HG02588 (cell line): ENCODE measurements around the gene LSM14B.
A peak's percentile ranks its signal among the peaks of the same experiment; 100 is the strongest.
"Not testable (repeated sequence)": the region's sequence is repeated elsewhere in the genome, so short reads cannot be mapped to it uniquely, and the experiment has no call there.

Experiments
- ATAC-seq: cut with Tn5 transposase; IDR thresholded peaks from one replicate; pipeline ENCODE4 v1.9.1; 2021; ENCODE audit warnings: mild to moderate bottlenecking, moderate library complexity; ENCODE audit not compliant: unreplicated experiment

The LSM14B gene

DNA sequence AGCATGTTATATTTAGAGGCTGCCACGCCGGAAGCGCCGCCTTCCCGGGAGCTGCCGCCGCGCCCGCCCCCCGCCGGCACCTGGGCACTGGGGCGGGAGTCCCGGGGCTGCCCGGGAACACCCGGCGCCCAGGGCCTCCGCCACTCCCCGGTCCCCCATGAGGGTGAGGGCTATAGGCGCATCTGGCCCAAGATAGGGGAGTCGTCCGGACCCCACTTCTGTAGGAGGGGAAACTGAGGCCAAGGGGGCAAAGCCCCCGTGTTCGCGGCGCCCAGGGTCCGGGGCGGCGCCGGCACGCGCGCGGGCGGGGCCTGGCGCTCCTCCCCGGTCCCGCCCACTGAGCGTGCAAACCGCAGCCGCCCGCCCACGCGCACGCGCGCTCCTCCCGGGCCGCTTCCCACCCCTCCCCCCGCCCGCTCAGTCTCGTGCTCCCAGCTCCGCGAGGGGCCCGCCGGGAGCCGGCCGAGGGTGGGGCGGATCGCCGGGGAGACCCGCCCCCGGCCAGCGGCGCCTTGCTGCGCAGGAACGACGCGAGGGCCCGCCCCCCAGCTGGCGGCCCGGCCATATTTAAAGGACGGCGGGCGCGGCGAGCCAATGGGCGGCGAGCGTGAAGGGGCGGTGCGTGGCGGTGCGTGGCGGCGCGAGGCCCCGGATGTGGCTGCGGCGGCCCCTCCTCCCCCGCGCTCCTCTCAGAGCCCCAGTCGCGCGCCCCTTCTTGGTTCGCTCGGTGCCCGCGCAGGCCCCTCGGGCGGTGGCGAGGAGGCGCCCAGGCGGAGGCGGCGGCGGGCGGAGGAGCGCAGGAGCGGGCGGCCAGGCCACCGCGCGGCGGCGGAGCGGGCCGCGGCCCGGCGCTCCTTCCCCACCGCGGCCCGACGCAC is at the start of gene LSM14B:
Gene LSM14B, plus strand, starts transcription at position 700 of the 878 bp plus-strand sequence. CDS start 192 bp downstream, outside the sequence.
- peak; percentile 74 for ATAC-seq

DNA sequence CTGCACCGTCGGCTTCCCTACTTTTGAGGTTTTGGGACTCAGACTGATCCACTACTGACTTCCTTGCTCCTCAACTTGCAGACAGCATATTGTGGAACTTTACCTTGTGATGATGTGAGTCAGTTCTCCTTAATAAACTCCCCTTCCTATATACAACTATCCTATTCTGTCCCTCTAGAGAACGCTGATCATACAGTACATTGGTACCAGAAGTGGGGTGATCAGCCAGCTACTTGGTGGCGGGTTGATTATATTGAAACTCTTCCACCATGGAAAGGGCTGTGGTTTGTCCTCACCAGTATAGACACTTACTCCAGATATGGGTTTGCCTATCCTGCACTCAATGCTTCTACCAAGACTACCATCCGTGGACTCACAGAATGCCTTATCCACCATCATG is 49.0 kb upstream of the LSM14B start:
- no peak for ATAC-seq

DNA sequence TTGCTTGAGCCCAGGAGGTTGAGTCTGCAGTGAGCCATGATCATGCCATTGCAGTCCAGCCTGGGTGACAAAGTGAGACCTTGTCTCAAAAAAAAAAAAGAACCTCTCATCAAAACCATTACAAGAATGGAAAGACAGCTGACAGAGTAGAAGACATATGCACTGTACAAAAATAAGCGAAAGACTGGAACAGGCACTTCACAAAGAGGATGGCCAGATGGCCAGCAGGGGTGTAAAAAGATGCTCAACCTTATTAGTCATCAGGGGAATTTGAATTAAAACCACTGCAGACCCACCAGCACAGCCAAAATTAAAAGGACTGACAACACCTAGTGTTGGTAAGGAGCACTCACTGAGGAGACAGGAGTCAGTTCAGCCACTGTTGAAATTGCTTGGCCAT is 43.1 kb upstream of the LSM14B start:
- ATAC-seq, result no peak

DNA sequence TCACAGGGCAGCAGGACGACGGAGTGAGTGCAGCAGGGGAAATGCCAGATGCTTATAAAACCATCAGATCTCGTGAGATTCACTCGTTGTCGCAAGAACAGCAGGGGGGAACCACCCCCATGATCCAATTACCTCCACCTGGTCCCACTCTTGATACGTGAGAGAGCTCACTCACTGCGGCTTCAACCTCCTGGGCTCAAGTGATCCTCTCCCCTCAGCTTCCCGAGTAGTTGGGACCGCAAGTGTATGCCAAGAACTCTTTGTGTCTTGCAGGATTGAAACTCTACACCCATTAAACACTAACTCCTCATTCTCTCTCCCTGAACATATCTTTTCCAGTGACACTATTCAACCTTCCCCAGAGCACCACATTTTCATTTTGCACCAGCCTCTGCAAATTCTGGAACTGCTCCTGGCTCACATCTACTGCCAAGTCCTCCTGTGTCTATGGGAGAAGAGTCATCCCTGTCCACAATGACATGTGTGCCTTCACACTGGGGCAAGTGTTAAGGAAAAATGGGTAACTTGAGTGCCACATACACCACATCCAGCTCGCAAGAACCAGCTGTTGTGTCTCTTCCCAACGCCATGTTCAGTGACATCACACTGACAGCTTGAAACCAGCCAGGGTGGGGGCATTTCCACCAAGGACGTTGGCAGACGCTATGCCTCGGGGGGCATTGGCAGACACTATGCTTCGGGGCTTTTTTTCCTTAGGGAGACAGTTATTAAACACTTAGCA is 41.9 kb upstream of the LSM14B start:
- ATAC-seq, result no peak

DNA sequence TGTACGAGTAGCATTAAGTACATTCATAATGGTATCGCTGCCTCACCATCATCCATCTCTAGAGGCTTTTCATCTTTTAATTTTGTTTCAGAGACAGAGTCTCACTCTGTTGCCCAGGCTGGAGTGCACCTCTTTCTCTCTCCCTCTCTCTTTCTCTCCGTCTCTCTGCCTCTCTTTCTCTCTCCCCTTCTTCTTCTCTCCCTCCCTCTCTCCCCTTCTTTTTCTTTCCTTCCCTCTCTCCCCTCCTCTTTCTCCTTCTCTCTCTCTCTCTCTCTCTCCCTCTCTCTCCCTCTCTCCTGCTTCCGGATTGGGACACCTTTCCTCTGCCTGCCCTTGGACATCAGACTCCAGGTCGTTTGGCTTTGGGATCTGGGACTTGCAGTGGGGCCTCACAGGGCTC is 39.0 kb upstream of the LSM14B start:
- ATAC-seq, result no peak

DNA sequence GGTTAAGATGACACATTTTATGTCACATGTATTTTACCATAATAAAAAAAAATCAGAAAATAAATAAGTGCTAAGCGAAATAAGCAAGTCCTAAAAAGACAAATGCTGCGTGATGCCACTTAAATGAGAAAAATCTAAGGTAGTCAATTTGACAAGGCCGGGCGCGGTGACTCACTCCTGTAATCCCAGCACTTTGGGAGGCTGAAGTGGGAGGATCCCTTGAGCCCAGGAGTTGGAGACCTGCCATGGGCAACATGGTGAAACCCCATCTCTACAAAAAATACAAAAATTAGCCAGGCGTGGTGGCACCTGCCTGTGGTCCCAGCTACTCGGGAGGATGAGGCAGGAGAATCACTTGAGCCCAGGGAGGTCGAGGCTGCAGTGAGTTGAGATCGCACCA is 38.1 kb upstream of the LSM14B start:
- ATAC-seq, result not testable (repeated sequence)

DNA sequence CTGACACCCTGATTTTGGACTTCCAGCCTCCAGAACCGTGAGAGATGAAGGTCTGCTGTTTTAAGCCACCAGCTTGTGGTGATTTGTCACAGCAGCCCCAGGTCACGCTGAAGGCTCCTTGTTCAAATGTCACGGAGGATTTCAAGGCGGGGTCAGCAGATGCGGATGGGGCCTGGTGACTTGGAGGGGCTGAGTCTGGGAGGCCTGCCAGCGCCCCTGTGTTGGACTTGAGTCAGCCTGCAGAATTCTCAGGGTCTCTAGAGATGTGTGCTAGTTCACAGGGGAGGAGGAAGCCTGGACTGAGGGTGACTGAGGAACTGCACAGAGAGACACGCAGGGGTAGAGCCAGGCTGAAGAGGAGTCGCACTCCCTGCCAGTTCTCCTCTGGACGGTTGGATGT is 37.1 kb upstream of the LSM14B start:
- no peak for ATAC-seq

DNA sequence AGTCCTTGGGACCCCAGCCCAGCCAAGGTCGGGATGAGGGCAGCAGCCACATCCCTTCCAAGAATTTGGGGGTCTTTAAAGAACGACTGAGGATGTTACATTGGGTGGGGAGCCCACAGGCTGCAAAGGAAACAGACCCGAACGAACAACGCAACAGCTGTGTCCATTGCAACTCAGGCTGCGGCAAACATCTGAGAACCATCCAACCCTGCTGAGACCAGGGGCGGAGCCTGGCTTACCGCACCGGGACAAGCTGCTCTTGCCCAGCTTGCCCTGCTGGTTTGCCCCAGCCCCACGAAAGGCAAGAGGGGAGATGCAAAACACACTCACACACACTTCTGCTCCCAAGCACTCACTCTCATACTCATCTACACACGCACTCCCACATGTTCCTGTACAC is 35.0 kb upstream of the LSM14B start:
- ATAC-seq, result no peak

DNA sequence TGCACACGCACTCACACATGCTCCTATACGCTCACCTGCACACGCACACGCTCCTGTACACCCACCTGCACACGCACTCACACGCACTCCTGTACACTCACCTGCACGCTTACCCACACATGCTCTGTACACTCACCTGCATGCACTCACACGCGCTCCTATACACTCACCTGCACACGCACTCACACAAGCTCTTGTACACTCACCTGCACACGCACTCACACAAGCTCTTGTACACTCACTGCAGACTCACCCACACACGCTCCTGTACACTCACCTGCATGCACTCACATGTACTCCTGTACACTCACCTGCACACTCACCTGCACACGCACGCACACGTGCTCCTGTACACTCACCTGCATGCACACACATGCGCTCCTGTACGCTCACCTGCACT is 34.6 kb upstream of the LSM14B start:
- no peak for ATAC-seq

DNA sequence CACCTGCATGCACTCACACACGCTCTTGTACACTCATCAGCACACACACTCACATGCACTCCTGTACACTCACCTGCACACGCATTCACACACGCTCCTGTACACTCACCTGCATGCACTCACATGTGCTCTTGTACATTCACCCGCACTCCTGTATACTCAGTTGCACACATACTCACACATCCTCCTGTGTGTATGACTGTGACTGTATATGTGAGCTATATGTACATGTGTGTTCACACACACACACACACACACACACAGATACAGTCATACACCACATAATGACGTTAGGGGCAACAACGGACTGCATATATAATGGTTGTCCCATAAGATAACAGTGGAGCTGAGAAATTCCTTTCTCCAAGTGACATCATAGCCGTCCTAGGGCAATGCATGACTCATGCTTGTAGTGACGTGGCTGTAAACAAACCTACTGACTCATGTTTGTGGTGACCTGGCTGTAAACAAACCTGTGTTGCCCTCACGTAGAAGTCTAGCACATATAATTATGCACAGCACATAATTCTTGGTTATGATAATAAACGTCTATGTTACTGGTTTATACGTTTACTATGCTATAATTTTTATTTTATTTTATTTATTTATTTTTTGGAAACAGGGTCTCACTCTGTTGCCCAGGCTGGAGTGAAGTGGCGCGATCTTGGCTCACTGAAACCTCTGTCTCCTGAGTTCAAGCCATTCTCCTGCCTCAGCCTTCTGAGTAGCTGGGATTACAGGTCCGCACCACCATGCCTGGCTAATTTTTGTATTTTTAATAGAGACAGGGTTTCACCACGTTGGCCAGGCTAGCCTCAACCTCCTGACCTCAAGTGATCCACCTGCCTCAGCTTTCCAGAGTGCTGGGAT is 33.8 kb upstream of the LSM14B start:
- no peak for ATAC-seq

DNA sequence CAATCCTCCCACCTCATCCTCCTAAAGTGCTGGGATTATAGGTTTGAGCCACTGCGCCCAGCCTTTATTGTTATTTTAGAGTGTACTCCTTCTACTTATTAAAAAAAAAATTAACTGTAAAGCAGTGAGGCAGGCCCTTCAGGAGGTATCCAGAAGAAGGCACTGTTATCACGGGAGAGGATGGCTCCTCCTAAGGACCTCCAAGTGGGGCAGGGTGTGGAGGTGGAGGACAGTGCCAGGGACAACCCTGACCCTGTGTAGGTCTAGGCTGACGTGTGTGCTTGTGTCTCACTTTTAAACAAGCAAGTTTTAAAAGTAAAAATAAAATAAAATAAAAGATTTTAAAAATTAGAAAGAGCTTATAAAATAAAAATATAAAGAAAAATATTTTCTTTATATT is 32.9 kb upstream of the LSM14B start:
- no peak for ATAC-seq

DNA sequence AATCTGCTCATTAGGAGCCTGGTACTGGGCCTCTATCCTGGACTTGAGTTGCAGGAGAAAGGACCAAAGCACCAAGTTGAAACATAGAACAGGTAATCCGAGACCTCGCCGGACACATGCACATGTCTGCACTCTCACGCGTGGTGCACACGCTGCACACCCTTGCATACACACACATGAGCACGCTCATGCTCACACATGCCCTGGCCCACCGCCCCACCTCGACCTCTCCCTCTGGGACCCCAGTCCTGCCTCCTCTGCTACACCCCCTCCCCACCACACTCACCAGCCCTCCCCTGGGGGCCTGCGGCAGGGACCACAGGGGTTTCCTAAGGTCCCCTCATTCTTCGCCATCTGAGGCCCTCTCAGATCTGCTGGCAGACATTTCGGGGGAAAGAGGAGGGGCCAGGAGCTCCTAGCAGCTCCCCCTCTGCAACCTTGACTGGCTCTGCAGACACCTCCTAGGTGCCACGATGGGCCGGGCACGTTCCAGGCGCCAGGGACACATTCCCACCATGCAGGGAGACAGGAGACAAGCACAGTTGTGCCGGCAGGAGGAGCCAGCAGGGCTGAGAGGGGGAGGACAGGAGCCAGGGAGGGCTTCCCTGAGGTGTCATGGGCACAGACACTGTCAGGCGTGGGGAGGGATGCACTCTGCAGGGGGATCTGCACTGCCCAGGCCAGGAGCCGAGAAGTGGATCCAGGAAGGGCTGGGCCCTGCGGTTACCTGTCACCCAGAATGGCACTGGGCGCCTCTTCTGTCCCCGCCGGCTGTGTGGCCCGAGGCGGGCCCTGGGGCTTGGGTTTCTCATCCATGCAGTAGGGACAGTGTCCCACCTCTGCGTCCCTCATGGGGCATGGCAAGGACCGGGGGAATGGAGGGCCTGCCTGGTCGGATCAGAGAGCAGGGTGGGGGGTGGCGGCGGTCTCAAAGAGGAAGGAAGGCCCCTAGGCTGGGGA is 25.6 kb upstream of the LSM14B start:
- no peak for ATAC-seq

DNA sequence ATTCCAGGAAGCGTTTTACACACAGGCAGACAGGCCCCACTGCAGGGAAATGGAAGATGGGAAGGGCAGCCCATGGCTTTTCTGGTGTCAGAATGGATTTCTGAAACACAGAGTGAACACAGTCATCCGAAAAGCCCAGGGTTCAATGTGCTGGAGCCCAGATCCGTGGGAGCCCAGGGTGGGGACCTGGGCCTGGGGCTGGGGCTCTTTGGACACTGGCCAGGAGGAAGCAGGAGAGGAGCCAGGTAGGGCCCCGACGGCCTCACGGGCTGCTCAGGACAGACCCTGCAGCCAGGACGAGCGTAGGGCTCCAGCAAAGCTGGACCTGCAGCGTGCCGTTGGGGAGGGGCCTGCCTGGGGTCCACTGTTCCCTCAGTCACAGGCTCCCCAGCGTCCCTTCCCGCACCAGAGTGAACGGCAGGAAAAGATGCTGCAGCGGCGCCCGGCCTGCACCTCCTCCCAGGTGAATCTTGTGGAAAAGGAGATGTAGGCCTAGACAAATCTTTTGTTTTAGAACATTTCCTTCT is 24.3 kb upstream of the LSM14B start:
- no peak for ATAC-seq

DNA sequence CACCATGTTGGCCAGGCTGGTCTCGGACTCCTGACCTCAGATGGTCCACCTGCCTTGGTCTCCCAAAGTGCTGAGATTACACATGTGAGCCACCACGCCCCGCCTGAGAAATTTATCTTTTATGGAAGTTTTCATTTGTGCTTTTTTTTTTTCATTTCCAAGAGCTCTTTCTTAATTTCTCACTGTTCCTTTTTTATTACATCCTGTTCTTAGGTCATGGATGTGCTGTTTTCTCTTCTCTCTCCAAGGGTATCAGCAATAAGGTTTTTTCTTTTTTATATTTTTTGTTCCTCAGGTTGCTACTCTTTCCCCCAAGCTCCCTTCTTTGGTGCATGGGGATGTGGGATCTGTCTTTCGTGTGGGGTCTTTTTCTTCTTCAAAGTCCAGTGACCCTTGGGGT is 21.2 kb upstream of the LSM14B start:
- no peak for ATAC-seq

DNA sequence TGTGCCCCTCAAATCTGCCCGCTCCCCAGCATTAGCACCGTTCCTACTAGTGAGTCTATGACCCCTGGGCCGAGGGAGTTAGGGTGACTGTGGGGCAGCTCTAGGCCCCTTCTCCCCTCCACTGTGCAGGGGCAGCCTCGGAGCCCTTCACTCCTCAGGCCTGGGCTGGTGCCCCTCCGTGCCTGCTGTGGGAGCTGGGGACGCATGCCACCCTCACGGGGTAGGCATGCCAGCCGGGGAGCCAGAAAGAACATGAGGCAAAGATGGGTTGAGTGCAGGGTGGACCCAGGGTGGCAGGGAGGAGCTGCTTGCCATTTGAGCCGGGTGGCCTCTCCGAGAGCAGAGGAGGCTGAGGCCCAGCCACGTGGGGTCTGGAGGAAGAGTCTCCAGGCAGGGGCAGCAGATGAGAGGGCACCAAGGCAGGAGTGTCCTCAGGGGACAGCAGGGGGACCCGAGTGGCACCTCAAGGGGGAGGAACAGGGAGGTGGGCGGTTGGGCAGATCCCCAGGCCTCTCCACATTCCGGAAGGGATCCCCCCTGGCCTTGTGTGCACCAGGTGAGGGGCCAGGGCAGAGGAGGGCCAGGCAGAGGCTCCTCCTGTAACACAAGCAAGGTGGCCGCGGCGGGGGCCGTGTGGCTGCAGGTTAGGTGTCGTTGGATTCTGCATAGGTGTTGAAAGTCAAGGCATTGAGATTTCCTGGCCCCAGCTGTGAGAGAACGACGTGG is 18.6 kb upstream of the LSM14B start:
- no peak for ATAC-seq

DNA sequence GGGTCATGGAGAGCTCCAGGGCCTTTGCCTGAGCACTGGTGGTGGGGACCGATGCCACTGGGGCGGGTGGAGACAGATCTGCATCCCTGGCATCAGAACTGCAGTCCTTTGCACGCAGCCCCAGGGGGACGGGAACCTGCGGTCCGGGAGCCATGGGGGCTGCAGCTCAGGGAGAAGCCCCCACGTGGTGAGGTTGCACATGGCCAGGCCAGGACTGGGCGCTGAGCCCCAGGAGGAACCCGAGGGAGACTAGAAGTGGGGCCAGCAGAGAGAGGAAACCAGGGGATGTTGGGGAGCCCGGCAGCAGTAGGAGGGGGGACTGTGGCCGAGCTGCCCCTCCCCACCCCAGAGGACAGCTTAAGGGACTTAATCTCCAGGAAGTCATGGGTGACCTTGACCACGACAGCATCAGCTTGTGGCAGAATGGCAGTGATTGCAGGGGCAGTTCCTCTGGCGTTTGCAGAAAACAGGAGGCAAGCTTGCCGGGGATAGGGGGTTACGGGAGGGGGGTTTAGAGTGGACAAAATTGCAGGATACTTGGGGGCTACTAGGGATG is 18.0 kb upstream of the LSM14B start:
- ATAC-seq, result no peak

DNA sequence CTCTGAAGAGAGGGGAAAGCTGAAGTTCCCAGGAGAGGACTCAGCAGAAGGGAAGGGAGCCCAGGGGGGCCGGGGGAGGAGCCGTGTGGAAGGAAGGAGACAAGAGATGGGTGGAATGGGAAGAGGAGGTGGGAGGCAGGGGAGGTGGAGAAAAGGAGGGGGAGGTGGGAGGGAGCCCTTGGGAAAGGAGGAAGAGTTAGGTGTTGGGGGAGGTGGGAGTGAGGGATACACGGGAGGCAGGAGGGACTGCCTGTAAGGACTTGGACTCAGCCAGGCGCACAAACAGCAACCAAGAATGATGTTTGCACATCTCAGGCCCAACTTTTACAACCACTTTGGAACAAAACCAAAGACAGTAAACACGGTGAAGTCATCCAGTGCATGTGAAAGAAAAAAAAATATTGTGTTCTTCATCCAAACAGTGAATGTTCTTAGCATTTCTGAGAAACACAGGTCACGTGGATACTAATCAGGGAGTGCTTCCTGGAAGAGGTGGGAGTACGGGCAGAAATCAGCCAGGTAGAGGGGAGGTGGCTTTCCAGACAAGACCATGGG is 17.4 kb upstream of the LSM14B start:
- no peak for ATAC-seq

DNA sequence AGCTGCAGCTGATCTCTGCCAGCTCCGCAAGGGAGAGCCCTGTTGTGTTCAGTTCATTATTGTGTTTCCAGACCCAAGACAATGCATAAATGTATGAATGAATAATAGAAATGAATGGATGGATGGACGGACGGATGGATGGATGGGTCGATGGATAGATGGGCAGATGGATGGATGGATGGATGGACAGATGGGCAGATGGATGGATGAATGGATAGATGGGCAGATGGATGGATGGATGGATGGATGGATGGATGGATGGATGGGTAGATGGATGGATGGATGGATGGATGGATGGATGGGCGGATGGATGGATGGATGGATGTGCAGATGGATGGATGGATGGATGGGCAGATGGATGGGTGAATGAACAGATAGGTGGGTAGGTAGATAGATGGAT is 16.7 kb upstream of the LSM14B start:
- no peak for ATAC-seq

DNA sequence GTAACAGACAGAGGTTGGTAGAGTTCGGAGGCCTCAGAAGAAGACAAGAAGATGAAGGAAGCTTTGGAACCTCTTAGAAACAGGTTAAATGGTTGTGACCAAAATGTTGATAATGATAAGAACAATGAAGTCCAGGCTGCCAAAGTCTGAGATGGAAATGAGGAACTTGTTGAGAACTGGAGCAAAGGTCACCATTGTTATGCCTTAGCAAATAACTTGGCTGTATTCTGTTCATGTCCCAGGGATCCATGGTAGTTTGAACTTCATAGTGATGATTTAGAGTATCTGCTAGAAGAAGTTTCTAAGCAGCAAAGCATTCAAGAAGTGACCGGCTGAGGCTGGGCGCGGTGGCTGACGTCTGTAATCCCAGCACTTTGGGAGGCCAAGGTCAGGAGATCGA is 11.1 kb upstream of the LSM14B start:
- ATAC-seq, result no peak
